Measurements from ENCODE around the gene SECISBP2L. TPM values are rescaled to one million over a fixed set of nuclear protein-coding genes. Genes with fewer than 3 reads are reported as not detected.

Gene SECISBP2L
- total and polyA plus RNA-seq, 9 of the 15 experiments (the other 6 are each of a cell fraction or from before 2014, with no cell fraction given): 0.55 to 14.1 (median 10.4) TPM

DNA sequence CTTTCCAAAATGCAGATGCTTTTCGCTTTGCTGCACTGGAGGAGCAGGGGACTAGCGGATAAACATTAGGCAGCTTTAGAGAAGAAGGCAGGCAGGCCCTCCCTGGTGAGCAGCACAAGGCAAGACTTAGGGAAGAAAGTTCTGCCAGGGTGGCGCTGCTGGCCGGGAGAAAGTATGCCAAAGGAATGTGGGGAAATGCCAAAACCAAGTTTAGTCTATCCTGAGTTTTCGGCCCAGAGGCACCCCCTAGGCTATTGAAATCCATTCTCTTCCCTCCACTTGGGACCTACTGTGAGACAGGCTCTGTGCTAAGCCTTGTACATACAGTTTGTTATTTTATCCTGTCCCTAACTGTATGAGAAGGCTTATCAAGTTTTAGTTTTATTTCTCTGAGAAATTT is 91.7 kb downstream of the SECISBP2L start:
- Histone ChIP-seq H3K4me3 (no peak overlapping the region), H3K4me1 (replicated peaks in 1 of 2; ENCODE audit: control insufficient read depth in 2 of 2, insufficient read depth in 2 of 2, low read length in 2 of 2) (no peaks in the 10 kb centered on the region), H2AFZ (ENCODE audit: low read depth, low read length) (no peak overlapping the region), H3K9me3 (replicated peaks; ENCODE audit: control insufficient read depth, insufficient read depth, low read depth, low read length) (no peaks in the 10 kb centered on the region), H3K36me3 (ENCODE audit: control insufficient read depth, insufficient read depth, low read length) (no peaks in the 10 kb centered on the region), H3K9ac (ENCODE audit: insufficient read depth in 1 of 2, low read depth in 2 of 2, low read length in 2 of 2) (no peak overlapping the region), H3K79me2 (ENCODE audit: control insufficient read depth, insufficient read depth, low read length) (no peaks in the 10 kb centered on the region), H3K27me3 (ENCODE audit: control insufficient read depth in 2 of 2, insufficient read depth in 2 of 2, low read length in 2 of 2) (peaks cover 14 to 20% of the 10 kb centered on the region in 2 experiments), H3K27ac (ENCODE audit: extremely low read depth, low read depth, low read length) (no peak overlapping the region), H4K20me1 (replicated peaks; ENCODE audit: control insufficient read depth, insufficient read depth, low read length) (no peaks in the 10 kb centered on the region), H3K4me2 (ENCODE audit: insufficient read depth, low read length) (no peak overlapping the region), H3K9me1 (ENCODE audit: control insufficient read depth, insufficient read depth, low read length) (no peaks in the 10 kb centered on the region)
- DNase-seq (ENCODE audit: extremely low read depth in 1 of 4, low spot score in 3 of 4): no peak
- CTCF ChIA-PET (ENCODE audit: low intra/inter-chr PET ratio): no interaction called here
- in situ Hi-C loops (cut with MboI): no loop called here
- WGBS (ENCODE audit: insufficient coverage, low coverage, missing lambda C conversion rate): 13% methylated on average over 5 of the region's 5 CpGs
- FAIRE-seq: no peak
- intact Hi-C loops (cut with micrococcal nuclease): no loop called here
- no TSS peak for BruUV-seq (replicated peaks)
- POLR2A ChIA-PET: interaction anchor here (0.6 kb wide), 1 partner anchor 8 kb away, joined by 4 read pairs; no protein-coding TSS in a partner anchor
- no peak for ATAC-seq
- TF ChIP-seq, protein P1, sequence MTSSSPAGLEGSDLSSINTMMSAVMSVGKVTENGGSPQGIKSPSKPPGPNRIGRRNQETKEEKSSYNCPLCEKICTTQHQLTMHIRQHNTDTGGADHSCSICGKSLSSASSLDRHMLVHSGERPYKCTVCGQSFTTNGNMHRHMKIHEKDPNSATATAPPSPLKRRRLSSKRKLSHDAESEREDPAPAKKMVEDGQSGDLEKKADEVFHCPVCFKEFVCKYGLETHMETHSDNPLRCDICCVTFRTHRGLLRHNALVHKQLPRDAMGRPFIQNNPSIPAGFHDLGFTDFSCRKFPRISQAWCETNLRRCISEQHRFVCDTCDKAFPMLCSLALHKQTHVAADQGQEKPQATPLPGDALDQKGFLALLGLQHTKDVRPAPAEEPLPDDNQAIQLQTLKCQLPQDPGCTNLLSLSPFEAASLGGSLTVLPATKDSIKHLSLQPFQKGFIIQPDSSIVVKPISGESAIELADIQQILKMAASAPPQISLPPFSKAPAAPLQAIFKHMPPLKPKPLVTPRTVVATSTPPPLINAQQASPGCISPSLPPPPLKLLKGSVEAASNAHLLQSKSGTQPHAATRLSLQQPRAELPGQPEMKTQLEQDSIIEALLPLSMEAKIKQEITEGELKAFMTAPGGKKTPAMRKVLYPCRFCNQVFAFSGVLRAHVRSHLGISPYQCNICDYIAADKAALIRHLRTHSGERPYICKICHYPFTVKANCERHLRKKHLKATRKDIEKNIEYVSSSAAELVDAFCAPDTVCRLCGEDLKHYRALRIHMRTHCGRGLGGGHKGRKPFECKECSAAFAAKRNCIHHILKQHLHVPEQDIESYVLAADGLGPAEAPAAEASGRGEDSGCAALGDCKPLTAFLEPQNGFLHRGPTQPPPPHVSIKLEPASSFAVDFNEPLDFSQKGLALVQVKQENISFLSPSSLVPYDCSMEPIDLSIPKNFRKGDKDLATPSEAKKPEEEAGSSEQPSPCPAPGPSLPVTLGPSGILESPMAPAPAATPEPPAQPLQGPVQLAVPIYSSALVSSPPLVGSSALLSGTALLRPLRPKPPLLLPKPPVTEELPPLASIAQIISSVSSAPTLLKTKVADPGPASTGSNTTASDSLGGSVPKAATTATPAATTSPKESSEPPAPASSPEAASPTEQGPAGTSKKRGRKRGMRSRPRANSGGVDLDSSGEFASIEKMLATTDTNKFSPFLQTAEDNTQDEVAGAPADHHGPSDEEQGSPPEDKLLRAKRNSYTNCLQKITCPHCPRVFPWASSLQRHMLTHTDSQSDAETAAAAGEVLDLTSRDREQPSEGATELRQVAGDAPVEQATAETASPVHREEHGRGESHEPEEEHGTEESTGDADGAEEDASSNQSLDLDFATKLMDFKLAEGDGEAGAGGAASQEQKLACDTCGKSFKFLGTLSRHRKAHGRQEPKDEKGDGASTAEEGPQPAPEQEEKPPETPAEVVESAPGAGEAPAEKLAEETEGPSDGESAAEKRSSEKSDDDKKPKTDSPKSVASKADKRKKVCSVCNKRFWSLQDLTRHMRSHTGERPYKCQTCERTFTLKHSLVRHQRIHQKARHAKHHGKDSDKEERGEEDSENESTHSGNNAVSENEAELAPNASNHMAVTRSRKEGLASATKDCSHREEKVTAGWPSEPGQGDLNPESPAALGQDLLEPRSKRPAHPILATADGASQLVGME (CRISPR knock-in tag; IDR thresholded peaks at IDR 0.05): no peak
- TF ChIP-seq STAT5B (CRISPR knock-in tag; IDR thresholded peaks at IDR 0.05): no peak
- no peak for TF ChIP-seq IFI16 (CRISPR knock-in tag; IDR thresholded peaks at IDR 0.05)
- no peak for TF ChIP-seq SMARCA4 (IDR thresholded peaks at IDR 0.05)
- no peak for TF ChIP-seq NELFE (IDR thresholded peaks at IDR 0.05; ENCODE audit: insufficient read depth, insufficient read length)
- no peak for TF ChIP-seq PHB2 (IDR thresholded peaks at IDR 0.05; ENCODE audit: low read depth)
- TF ChIP-seq, protein P2, sequence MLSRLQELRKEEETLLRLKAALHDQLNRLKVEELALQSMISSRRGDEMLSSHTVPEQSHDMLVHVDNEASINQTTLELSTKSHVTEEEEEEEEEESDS (CRISPR knock-in tag; IDR thresholded peaks at IDR 0.05): no peak
- no peak for TF ChIP-seq ZNF668 (CRISPR knock-in tag; IDR thresholded peaks at IDR 0.05)
- no peak for TF ChIP-seq SRSF9 (IDR thresholded peaks at IDR 0.05; ENCODE audit: borderline replicate concordance, low read depth, low read length)
- TF ChIP-seq PCBP2 (IDR thresholded peaks at IDR 0.05; ENCODE audit: low read depth, low read length, poor library complexity, severe bottlenecking): no peak
- TF ChIP-seq PHF21A (IDR thresholded peaks at IDR 0.05; ENCODE audit: borderline replicate concordance, low read depth): no peak
- no peak for TF ChIP-seq BHLHE40 (IDR thresholded peaks at IDR 0.05; ENCODE audit: low read length)
- TF ChIP-seq NR1H2 (CRISPR knock-in tag; IDR thresholded peaks at IDR 0.05): no peak
- TF ChIP-seq, protein P3, sequence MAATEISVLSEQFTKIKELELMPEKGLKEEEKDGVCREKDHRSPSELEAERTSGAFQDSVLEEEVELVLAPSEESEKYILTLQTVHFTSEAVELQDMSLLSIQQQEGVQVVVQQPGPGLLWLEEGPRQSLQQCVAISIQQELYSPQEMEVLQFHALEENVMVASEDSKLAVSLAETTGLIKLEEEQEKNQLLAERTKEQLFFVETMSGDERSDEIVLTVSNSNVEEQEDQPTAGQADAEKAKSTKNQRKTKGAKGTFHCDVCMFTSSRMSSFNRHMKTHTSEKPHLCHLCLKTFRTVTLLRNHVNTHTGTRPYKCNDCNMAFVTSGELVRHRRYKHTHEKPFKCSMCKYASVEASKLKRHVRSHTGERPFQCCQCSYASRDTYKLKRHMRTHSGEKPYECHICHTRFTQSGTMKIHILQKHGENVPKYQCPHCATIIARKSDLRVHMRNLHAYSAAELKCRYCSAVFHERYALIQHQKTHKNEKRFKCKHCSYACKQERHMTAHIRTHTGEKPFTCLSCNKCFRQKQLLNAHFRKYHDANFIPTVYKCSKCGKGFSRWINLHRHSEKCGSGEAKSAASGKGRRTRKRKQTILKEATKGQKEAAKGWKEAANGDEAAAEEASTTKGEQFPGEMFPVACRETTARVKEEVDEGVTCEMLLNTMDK (IDR thresholded peaks at IDR 0.05; ENCODE audit: borderline replicate concordance, insufficient read depth, low read depth, low read length, poor library complexity, severe bottlenecking): no peak
- TF ChIP-seq, protein P4, sequence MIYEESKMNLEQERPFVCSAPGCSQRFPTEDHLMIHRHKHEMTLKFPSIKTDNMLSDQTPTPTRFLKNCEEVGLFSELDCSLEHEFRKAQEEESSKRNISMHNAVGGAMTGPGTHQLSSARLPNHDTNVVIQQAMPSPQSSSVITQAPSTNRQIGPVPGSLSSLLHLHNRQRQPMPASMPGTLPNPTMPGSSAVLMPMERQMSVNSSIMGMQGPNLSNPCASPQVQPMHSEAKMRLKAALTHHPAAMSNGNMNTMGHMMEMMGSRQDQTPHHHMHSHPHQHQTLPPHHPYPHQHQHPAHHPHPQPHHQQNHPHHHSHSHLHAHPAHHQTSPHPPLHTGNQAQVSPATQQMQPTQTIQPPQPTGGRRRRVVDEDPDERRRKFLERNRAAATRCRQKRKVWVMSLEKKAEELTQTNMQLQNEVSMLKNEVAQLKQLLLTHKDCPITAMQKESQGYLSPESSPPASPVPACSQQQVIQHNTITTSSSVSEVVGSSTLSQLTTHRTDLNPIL (CRISPR knock-in tag; IDR thresholded peaks at IDR 0.05): no peak
